Kidney tubule cell (primary cell): Measurements from ENCODE around the gene BNC2.
A peak's percentile ranks its signal among the peaks of the same experiment; 100 is the strongest.
"Not testable (repeated sequence)": the region's sequence is repeated elsewhere in the genome, so short reads cannot be mapped to it uniquely, and the experiment has no call there.

Source experiments
- DNase-seq: peaks from one replicate; pipeline ENCODE4 v3.0.0-alpha.2; 2018; ENCODE audit warnings: low spot score

The BNC2 gene

GRCh38 chr9:16870596-16871335, at the start of gene BNC2:
Gene BNC2 (minus strand): TSS chr9:16870670. CDS start chr9:16870648, 22 bp downstream.
- peak; percentile 60 for DNase-seq

- DNase-seq: no peak
These were observed 48.5 kb upstream of the BNC2 start for GRCh38 chr9:16918920-16919319.

GRCh38 chr9:16915126-16915831, 44.8 kb upstream of the BNC2 start:
- no peak for DNase-seq

GRCh38 chr9:16912197-16912596, 41.7 kb upstream of the BNC2 start:
- no peak for DNase-seq

- DNase-seq: not testable (repeated sequence)
These were observed 37.7 kb upstream of the BNC2 start for GRCh38 chr9:16908206-16908605.

GRCh38 chr9:16904655-16905054, 34.2 kb upstream of the BNC2 start:
- no peak for DNase-seq

GRCh38 chr9:16901590-16901989, 31.1 kb upstream of the BNC2 start:
- DNase-seq: no peak

GRCh38 chr9:16899606-16900005, 29.1 kb upstream of the BNC2 start:
- peak; percentile 24 for DNase-seq

GRCh38 chr9:16898464-16898863, 28.0 kb upstream of the BNC2 start:
- DNase-seq: no peak

- DNase-seq: no peak
These were observed 18.1 kb upstream of the BNC2 start for GRCh38 chr9:16888594-16888993.

- DNase-seq: peak; percentile 67
These were observed 15.5 kb upstream of the BNC2 start for GRCh38 chr9:16885931-16886330.

GRCh38 chr9:16884952-16885513, 14.6 kb upstream of the BNC2 start:
- peak; percentile 73 for DNase-seq

- DNase-seq: no peak
These were observed 13.9 kb upstream of the BNC2 start for GRCh38 chr9:16884373-16884772.

- no peak for DNase-seq
These were observed 13.1 kb upstream of the BNC2 start for GRCh38 chr9:16883586-16883985.

GRCh38 chr9:16882440-16882839, 12.0 kb upstream of the BNC2 start:
- DNase-seq: not testable (repeated sequence)

GRCh38 chr9:16879416-16879815, 8.9 kb upstream of the BNC2 start:
- DNase-seq: no peak

GRCh38 chr9:16877256-16877655, 6.8 kb upstream of the BNC2 start:
- DNase-seq: no peak

GRCh38 chr9:16873126-16873802, 2.8 kb upstream of the BNC2 start:
- DNase-seq: no peak

GRCh38 chr9:16871336-16872151, 1.1 kb upstream of the BNC2 start:
- DNase-seq: peak; percentile 60

GRCh38 chr9:16869882-16870595, 431 bp downstream of the BNC2 start:
- DNase-seq: peak; percentile 45
